Measurements from ENCODE around the gene ADD3.

DNA sequence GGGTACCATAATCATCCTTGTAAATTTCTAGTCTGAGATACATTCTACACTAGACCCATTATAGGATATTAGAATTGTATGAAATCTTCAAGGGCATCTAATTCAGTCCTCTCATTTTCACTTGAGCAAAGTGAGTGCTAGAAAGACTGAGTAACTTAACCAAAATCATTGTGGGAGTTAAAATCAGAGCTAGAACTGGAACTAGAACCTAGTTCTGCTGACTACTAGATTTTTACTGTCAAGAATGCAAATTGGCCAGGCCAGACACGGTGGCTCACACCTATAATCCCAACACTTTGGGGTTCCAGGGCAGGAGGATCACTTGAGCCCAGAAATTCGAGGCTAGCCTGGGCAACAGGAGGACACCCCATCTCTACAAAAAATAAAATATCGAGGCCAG is 53.9 kb downstream of the ADD3 start:
- TF ChIP-seq CTCF (optimal IDR thresholded peaks at IDR 0.05 in 1 of 3, IDR thresholded peaks at IDR 0.05 in 1 of 3, conservative IDR thresholded peaks at IDR 0.05 in 1 of 3; ENCODE audit: extremely low read depth in 1 of 3, insufficient read depth in 2 of 3, low read length in 3 of 3), result no peak
- no peak for TF ChIP-seq EZH2 (IDR thresholded peaks at IDR 0.05; ENCODE audit: low read length)

All from keratinocyte (primary cell).